H9 (cell line): ENCODE measurements around the gene PNPLA8. TPM values are rescaled to one million over a fixed set of nuclear protein-coding genes. Genes with fewer than 3 reads are reported as not detected.

Experiments used
- DNase-seq: peaks from one replicate; pipeline ENCODE4 v3.0.0-alpha.2; 2017
- H2AFZ ChIP-seq: one replicate; pipeline ENCODE4 v1.6.1; 2013; ENCODE audit warnings: mild to moderate bottlenecking, low read length, control low read depth, moderate library complexity
- H2AK5ac ChIP-seq: 2 replicates; pipeline ENCODE4 v1.6.1; 2013; ENCODE audit warnings: low read length, control low read depth, mixed read lengths; ENCODE audit not compliant: insufficient read length
- H2BK120ac ChIP-seq: one replicate; pipeline ENCODE4 v1.6.1; 2013; ENCODE audit warnings: low read depth, mild to moderate bottlenecking, low read length, control low read depth, inconsistent platforms; ENCODE audit not compliant: poor library complexity, severe bottlenecking
- H2BK12ac ChIP-seq: 2 replicates; pipeline ENCODE4 v1.6.1; 2013; ENCODE audit warnings: low read length, control low read depth, mixed read lengths, low read depth; ENCODE audit not compliant: insufficient read length
- H2BK15ac ChIP-seq: 2 replicates; pipeline ENCODE4 v1.6.1; 2013; ENCODE audit warnings: low read depth, low read length, control low read depth
- H2BK20ac ChIP-seq: one replicate; pipeline ENCODE4 v1.6.1; 2013; ENCODE audit warnings: low read depth, mild to moderate bottlenecking, low read length, control low read depth, inconsistent platforms; ENCODE audit not compliant: poor library complexity, severe bottlenecking
- H2BK5ac ChIP-seq: 2 replicates; pipeline ENCODE4 v1.6.1; 2013; ENCODE audit warnings: low read length, control low read depth, mixed read lengths; ENCODE audit not compliant: insufficient read length
- H3K14ac ChIP-seq: 2 replicates; pipeline ENCODE4 v1.6.1; 2013; ENCODE audit warnings: low read length, control low read depth; ENCODE audit not compliant: insufficient read depth
- H3K18ac ChIP-seq: 2 replicates; pipeline ENCODE4 v1.6.1; 2013; ENCODE audit warnings: low read depth, mild to moderate bottlenecking, mixed read lengths, low read length, control low read depth; ENCODE audit not compliant: insufficient read length
- H3K23ac ChIP-seq: 2 replicates; pipeline ENCODE4 v1.6.1; 2013; ENCODE audit warnings: low read length, control low read depth, mixed read lengths, low read depth; ENCODE audit not compliant: insufficient read length
- H3K23me2 ChIP-seq: 2 replicates; pipeline ENCODE4 v1.6.1; 2013; ENCODE audit warnings: low read depth, mild to moderate bottlenecking, mixed read lengths, low read length, control low read depth; ENCODE audit not compliant: insufficient read length, poor library complexity, severe bottlenecking
- H3K27ac ChIP-seq: 2 replicates; pipeline ENCODE4 v1.5.1; 2013; ENCODE audit warnings: low read length, control low read depth, mixed read lengths, low read depth; ENCODE audit not compliant: insufficient read length
- H3K27me3 ChIP-seq: 2 replicates; pipeline ENCODE4 v1.6.1; 2013; ENCODE audit warnings: low read length, control low read depth, inconsistent platforms; ENCODE audit not compliant: insufficient read depth
- H3K4ac ChIP-seq: 2 replicates; pipeline ENCODE4 v1.6.1; 2013; ENCODE audit warnings: low read depth, mild to moderate bottlenecking, control low read depth, inconsistent platforms, low read length, moderate library complexity
- H3K4me1 ChIP-seq: 2 replicates; pipeline ENCODE4 v1.6.1; 2013; ENCODE audit warnings: low read length, control low read depth, inconsistent platforms; ENCODE audit not compliant: insufficient read depth
- H3K4me2 ChIP-seq: 2 replicates; pipeline ENCODE4 v1.6.1; 2013; ENCODE audit warnings: low read length, control low read depth, mixed read lengths; ENCODE audit not compliant: insufficient read length, insufficient read depth
- H3K56ac ChIP-seq: 2 replicates; pipeline ENCODE4 v1.6.1; 2013; ENCODE audit warnings: low read depth, mild to moderate bottlenecking, mixed read lengths, low read length, control low read depth; ENCODE audit not compliant: insufficient read length
- H3K79me1 ChIP-seq: 2 replicates; pipeline ENCODE4 v1.6.1; 2013; ENCODE audit warnings: low read depth, mild to moderate bottlenecking, moderate library complexity, low read length, control low read depth, inconsistent platforms; ENCODE audit not compliant: insufficient read depth, poor library complexity, severe bottlenecking
- H3K79me2 ChIP-seq: 2 replicates; pipeline ENCODE4 v1.6.1; 2013; ENCODE audit warnings: low read length, control low read depth, inconsistent platforms; ENCODE audit not compliant: insufficient read depth
- H3K9ac ChIP-seq: 2 replicates; pipeline ENCODE4 v1.6.1; 2013; ENCODE audit warnings: low read length, control low read depth, mixed read lengths; ENCODE audit not compliant: insufficient read length; ENCODE audit errors: extremely low read depth
- H3K9me3 ChIP-seq: one replicate; pipeline ENCODE4 v1.6.1; 2013; ENCODE audit warnings: low read depth, low read length, inconsistent platforms; ENCODE audit not compliant: control insufficient read depth
- H3T11ph ChIP-seq: one replicate; pipeline ENCODE4 v1.6.1; 2013; ENCODE audit warnings: mild to moderate bottlenecking, low read length, control low read depth, inconsistent platforms
- H4K20me1 ChIP-seq: one replicate; pipeline ENCODE4 v1.6.1; 2013; ENCODE audit not compliant: control insufficient read depth, insufficient read length, insufficient read depth
- H4K5ac ChIP-seq: 2 replicates; pipeline ENCODE4 v1.6.1; 2013; ENCODE audit warnings: low read depth, mild to moderate bottlenecking, mixed read lengths, low read length, control low read depth; ENCODE audit not compliant: insufficient read length
- H4K8ac ChIP-seq: replicated peaks from 2 replicates; pipeline ENCODE4 v1.6.1; 2013; ENCODE audit warnings: low read length, control low read depth, mixed read lengths, low read depth; ENCODE audit not compliant: insufficient read length
- H4K91ac ChIP-seq: 2 replicates; pipeline ENCODE4 v1.6.1; 2013; ENCODE audit warnings: low read depth, mild to moderate bottlenecking, moderate library complexity, mixed read lengths, low read length, control low read depth; ENCODE audit not compliant: insufficient read length
- H3K27ac Mint-ChIP-seq, 3 experiments: 2 replicates in 2 of 3; 3 replicates in 1 of 3; pipeline ENCODE4 v1.8.0; 2020 to 2021; ENCODE audit warnings: mixed read lengths in 3 of 3, mild to moderate bottlenecking in 1 of 3, moderate library complexity in 1 of 3
- H3K27me3 Mint-ChIP-seq: 2 replicates; pipeline ENCODE4 v1.8.0; 2021; ENCODE audit warnings: low read depth, mild to moderate bottlenecking, moderate library complexity, mixed read lengths
- H3K36me3 Mint-ChIP-seq, 3 experiments: 2 replicates in 2 of 3; 3 replicates in 1 of 3; pipeline ENCODE4 v1.8.0; 2020 to 2021; ENCODE audit warnings: low read depth in 3 of 3, mixed read lengths in 3 of 3; ENCODE audit not compliant: insufficient read depth in 1 of 3
- H3K4me1 Mint-ChIP-seq, 2 experiments: 2 replicates each; pipeline ENCODE4 v1.8.0; 2020; ENCODE audit warnings: mixed read lengths in 2 of 2
- H3K4me3 Mint-ChIP-seq, 2 experiments: 2 replicates in 1 of 2; 3 replicates in 1 of 2; pipeline ENCODE4 v1.8.0; 2020 to 2021; ENCODE audit warnings: mild to moderate bottlenecking in 2 of 2, mixed read lengths in 2 of 2, moderate library complexity in 1 of 2
- H3K9me3 Mint-ChIP-seq, 2 experiments: 2 replicates in 1 of 2; 3 replicates in 1 of 2; pipeline ENCODE4 v1.8.0; 2020; ENCODE audit warnings: mild to moderate bottlenecking in 2 of 2, mixed read lengths in 2 of 2, moderate library complexity in 1 of 2
- CTCF ChIP-seq: fragments of 200-600 bp; sonication (generic); conservative IDR thresholded peaks from 3 replicates; pipeline ENCODE4 v1.8.0; 2021; ENCODE audit warnings: antibody characterized with exemption, mild to moderate bottlenecking
- WGBS: extraction: QIAGEN DNeasy Blood & Tissue Kit; methylation state at CpG from one replicate; pipeline ENCODE4 v1.1.7; 2013; ENCODE audit warnings: missing lambda C conversion rate, low lambda C conversion rate, mixed read lengths; ENCODE audit not compliant: insufficient read length; ENCODE audit errors: extremely low coverage; 5-methylcytosine and 5-hydroxymethylcytosine counted together
- total RNA-seq: library from RNA; stranded (reverse); gene quantifications from 2 replicates; pipeline ENCODE4 v1.2.1, GENCODE V29; 2021

Gene PNPLA8
- total RNA-seq, 1 experiment from 2014 or later = 11.7 TPM

GRCh38 chr7:108575156-108575555 is 49.2 kb upstream of the PNPLA8 start:
- TF ChIP-seq CTCF = no peak
- H3K23ac ChIP-seq = no peak overlapping the region
- H3K4ac ChIP-seq = no peak overlapping the region
- no peaks in the 10 kb centered on the region for H3K79me1 ChIP-seq
- no peaks in the 10 kb centered on the region for H3K4me1 ChIP-seq
- peaks cover 5% of the 10 kb centered on the region; the same call in 1 of the 2 replicates for H3K79me2 ChIP-seq
- Mint-ChIP-seq H3K36me3 (peaks cover 32 to 55% (median 51%) of the 10 kb centered on the region in 3 experiments), H3K27ac (0 out of 7 replicates have a peak overlapping the region, but pooled peaks of 1 of the 3 experiments have one; percentile 70), H3K27me3 (no peaks in the 10 kb centered on the region), H3K4me3 (no peak overlapping the region), H3K4me1 (peaks cover 9 to 10% of the 10 kb centered on the region in 2 experiments), H3K9me3 (peaks cover 13 to 14% of the 10 kb centered on the region in 2 experiments)
- no peak overlapping the region for H4K8ac ChIP-seq
- no peak overlapping the region for H2AFZ ChIP-seq
- no peaks in the 10 kb centered on the region for H3K27me3 ChIP-seq
- H3K27ac ChIP-seq = no peak overlapping the region
- peaks cover 5% of the 10 kb centered on the region for H3K23me2 ChIP-seq
- no peak overlapping the region for H3K14ac ChIP-seq
- no peak overlapping the region for H3T11ph ChIP-seq
- H4K5ac ChIP-seq = no peak overlapping the region
- no CpG with 5 or more reads among the region's 2 CpGs for WGBS
- H2BK20ac ChIP-seq = no peak overlapping the region
- H3K9me3 ChIP-seq = peaks cover 14% of the 10 kb centered on the region
- no peak overlapping the region for H4K91ac ChIP-seq
- no peak overlapping the region for H2BK5ac ChIP-seq
- no peak overlapping the region for H3K56ac ChIP-seq
- no peak overlapping the region for H3K4me2 ChIP-seq
- no peak overlapping the region for H2BK12ac ChIP-seq
- no peak overlapping the region for H2BK15ac ChIP-seq
- no peak overlapping the region for H3K9ac ChIP-seq
- no peak overlapping the region for H2AK5ac ChIP-seq
- no peak overlapping the region for H2BK120ac ChIP-seq
- no peaks in the 10 kb centered on the region for H4K20me1 ChIP-seq
- DNase-seq = no peak
- H3K18ac ChIP-seq = no peak overlapping the region
